ENCODE results near the gene MAGEB6B.
"Not testable (repeated sequence)": the region's sequence is repeated elsewhere in the genome, so short reads cannot be mapped to it uniquely, and the experiment has no call there.

Gene MAGEB6B, protein sequence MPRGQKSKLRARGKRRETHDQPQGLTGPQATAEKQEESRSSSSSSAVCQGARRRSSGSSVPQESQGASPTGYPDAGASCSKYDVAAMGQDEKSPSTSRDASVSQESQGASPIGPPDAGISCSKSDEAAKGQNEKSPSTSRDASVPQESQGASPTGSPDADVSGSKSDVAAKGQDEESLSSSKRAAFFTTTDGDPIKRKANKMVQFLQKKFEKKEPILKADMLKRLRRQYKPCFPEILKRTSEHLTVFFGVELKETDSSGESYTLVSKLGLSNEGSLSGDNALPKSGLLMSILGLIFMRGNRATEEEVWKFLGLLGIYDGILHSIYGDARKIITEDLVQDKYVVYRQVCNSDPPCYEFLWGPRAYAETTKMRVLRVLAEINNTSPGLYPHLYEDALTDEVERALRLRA

GRCh38 chrX:26160301-26160700 is at the start of gene MAGEB6B:
TSS of gene MAGEB6B (plus strand) at chrX:26160601. CDS start at chrX:26160601, 0 bp downstream.
- DNase-seq (ENCODE audit: low read depth), result no peak

GRCh38 chrX:26138274-26138673 is 22.1 kb upstream of the MAGEB6B start, which contains the start of gene MAGEB18:
TSS of gene MAGEB18 (plus strand) at chrX:26138343. CDS start at chrX:26138986, 643 bp downstream.
- no peak for DNase-seq (ENCODE audit: low read depth)

- DNase-seq (ENCODE audit: low read depth), result no peak
These were observed 14.4 kb upstream of the MAGEB6B start for GRCh38 chrX:26146024-26146423.

GRCh38 chrX:26192204-26192603 is 31.8 kb downstream of the MAGEB6B start, which contains the start of gene MAGEB6:
TSS of gene MAGEB6 (plus strand) at chrX:26192440. CDS start at chrX:26193847, 1,407 bp downstream.
- DNase-seq (ENCODE audit: low read depth), result no peak

- no peak for DNase-seq (ENCODE audit: low read depth)
These were observed 43.2 kb downstream of the MAGEB6B start for GRCh38 chrX:26203561-26203960.

GRCh38 chrX:26204717-26205116 is 44.3 kb downstream of the MAGEB6B start:
- DNase-seq (ENCODE audit: low read depth), result not testable (repeated sequence)

GRCh38 chrX:26208012-26208411 is 47.6 kb downstream of the MAGEB6B start:
- DNase-seq (ENCODE audit: low read depth), result no peak

All from non-pigmented ciliary epithelial cell (primary cell).